Lung (tissue), 12 donors: ENCODE measurements around the gene AMER3. TPM values are rescaled to one million over a fixed set of nuclear protein-coding genes. Genes with fewer than 3 reads are reported as not detected.

ENCODE experiments used
- ATAC-seq: fragments of 200-7000 bp; cut with Tn5 transposase; one replicate; pipeline ENCODE4 v1.9.1; 2020; ENCODE audit warnings: moderate number of reproducible peaks; ENCODE audit not compliant: insufficient read depth, low FRiP score
- DNase-seq, 3 donors: peaks; one replicate each; pipeline ENCODE4 v3.0.0-alpha.2; 2013 to 2017
- H3K27ac ChIP-seq, 2 donors: one replicate each; pipeline ENCODE4 v1.5.1; 2013; ENCODE audit warnings: mild to moderate bottlenecking in 2 of 2, moderate library complexity in 2 of 2, control low read depth in 1 of 2, inconsistent platforms in 1 of 2, low read depth in 1 of 2, low read length in 1 of 2
- H3K27me3 ChIP-seq, 3 donors: one replicate each; pipeline ENCODE4 v1.5.1; 2013; ENCODE audit warnings: low read length in 2 of 3; ENCODE audit not compliant: control insufficient read depth in 3 of 3, insufficient read depth in 3 of 3
- H3K36me3 ChIP-seq, 4 donors: one replicate each; pipeline ENCODE4 v1.5.1; 2013; ENCODE audit warnings: low read length in 4 of 4, mild to moderate bottlenecking in 1 of 4, moderate library complexity in 1 of 4; ENCODE audit not compliant: control insufficient read depth in 4 of 4, insufficient read depth in 4 of 4
- H3K4me1 ChIP-seq, 5 donors: one replicate each; pipeline ENCODE4 v1.5.1; 2013; ENCODE audit warnings: low read length in 5 of 5, mild to moderate bottlenecking in 2 of 5, moderate library complexity in 1 of 5; ENCODE audit not compliant: control insufficient read depth in 5 of 5, insufficient read depth in 5 of 5
- H3K4me3 ChIP-seq: one replicate; pipeline ENCODE4 v1.5.1; 2013; ENCODE audit warnings: mild to moderate bottlenecking, control low read depth, moderate library complexity
- H3K9ac ChIP-seq, 2 donors: one replicate each; pipeline ENCODE4 v1.5.1; 2013; ENCODE audit warnings: low read length in 2 of 2, control low read depth in 1 of 2; ENCODE audit not compliant: insufficient read depth in 1 of 2
- H3K9me3 ChIP-seq, 4 donors: one replicate each; pipeline ENCODE4 v1.5.1; 2013; ENCODE audit warnings: low read length in 3 of 4, mild to moderate bottlenecking in 1 of 4, moderate library complexity in 1 of 4; ENCODE audit not compliant: control insufficient read depth in 4 of 4, insufficient read depth in 3 of 4
- CTCF ChIP-seq: IDR thresholded peaks from 2 replicates; pipeline ENCODE4 v1.5.1; 2012; ENCODE audit warnings: mild to moderate bottlenecking; ENCODE audit errors: control extremely low read depth, extremely low read depth
- WGBS, 2 donors: extraction: QIAGEN DNeasy Blood & Tissue Kit; methylation state at CpG; one replicate each; pipeline ENCODE4 v1.1.7; 2013; 5-methylcytosine and 5-hydroxymethylcytosine counted together
- polyA plus RNA-seq, 2 donors: library from polyadenylated mRNA; stranded (reverse); fragments of 200-250 nt; gene quantifications; one replicate each; pipeline ENCODE4 v1.2.1, GENCODE V29; 2013
- total RNA-seq, 2 donors: library from RNA; depleted of rRNA in 1 of 2; stranded (reverse); fragments of >200 nt in 1 of 2; gene quantifications; one replicate each; pipeline ENCODE4 v1.2.1, GENCODE V29; 2014 to 2021
- donor health status: control.
- donor health status: control.
- donor health status: Bipolar disorder and iron deficiency.
- donor health status: healthy.
- donor health status: DM: yes; HTN: yes; CAD: no.

Gene AMER3
- total and polyA plus RNA-seq, 4 donors = 0.09 to 0.74 TPM; not detected in 2

- H3K9me3 ChIP-seq = peaks cover 0 to 2% (median 0%) of the 10 kb centered on the region in 4 donors
- H3K36me3 ChIP-seq = no peaks in the 10 kb centered on the region
- no peak for TF ChIP-seq CTCF
- no peak overlapping the region for H3K9ac ChIP-seq
- 69 to 74% methylated on average over 12 of the region's 12 CpGs for WGBS, 2 donors
- no peaks in the 10 kb centered on the region for H3K27me3 ChIP-seq
- H3K4me3 ChIP-seq = no peak overlapping the region
- ATAC-seq (no peak), DNase-seq (no peak)
- no peaks in the 10 kb centered on the region for H3K4me1 ChIP-seq
- H3K27ac ChIP-seq = no peak overlapping the region
Observed at GRCh38 chr2:130808482-130809268, 53.3 kb downstream of the AMER3 start.

- H3K9me3 ChIP-seq = peaks cover 0 to 2% (median 0%) of the 10 kb centered on the region in 4 donors
- WGBS, 2 donors = 48 to 51% methylated on average over 7 of the region's 7 CpGs
- DNase-seq (no peak), ATAC-seq (no peak)
- no peaks in the 10 kb centered on the region for H3K4me1 ChIP-seq
- H3K27ac ChIP-seq = no peak overlapping the region
- no peak overlapping the region for H3K4me3 ChIP-seq
- no peaks in the 10 kb centered on the region for H3K36me3 ChIP-seq
- TF ChIP-seq CTCF = no peak
- no peak overlapping the region for H3K9ac ChIP-seq
- no peaks in the 10 kb centered on the region for H3K27me3 ChIP-seq
Observed at GRCh38 chr2:130810490-130810889, 55.1 kb downstream of the AMER3 start.

GRCh38 chr2:130813722-130814121 is 58.4 kb downstream of the AMER3 start:
- H3K27ac ChIP-seq = no peak overlapping the region
- 67 to 74% methylated on average over 5 of the region's 5 CpGs for WGBS, 2 donors
- no peaks in the 10 kb centered on the region for H3K27me3 ChIP-seq
- no peaks in the 10 kb centered on the region for H3K4me1 ChIP-seq
- peaks cover 0 to 3% (median 0%) of the 10 kb centered on the region in 4 donors for H3K9me3 ChIP-seq
- H3K36me3 ChIP-seq = no peaks in the 10 kb centered on the region
- ATAC-seq (no peak), DNase-seq (no peak)
- no peak for TF ChIP-seq CTCF
- H3K4me3 ChIP-seq = no peak overlapping the region
- H3K9ac ChIP-seq = no peak overlapping the region
